Glutamatergic neuron (in vitro differentiated cells): ENCODE data around the gene SIGLEC12. TPM values are rescaled to one million over a fixed set of nuclear protein-coding genes. Genes with fewer than 3 reads are reported as not detected.

Source experiments
- DNase-seq: peaks from one replicate; pipeline ENCODE4 v3.0.0; 2022
- H3K27ac Mint-ChIP-seq: one replicate; pipeline ENCODE4 v1.8.0; 2020; ENCODE audit warnings: mild to moderate bottlenecking, mixed read lengths, inconsistent platforms; ENCODE audit not compliant: unreplicated experiment
- H3K27me3 Mint-ChIP-seq: one replicate; pipeline ENCODE4 v1.8.0; 2020; ENCODE audit warnings: mild to moderate bottlenecking, moderate library complexity, mixed read lengths, inconsistent platforms; ENCODE audit not compliant: unreplicated experiment
- H3K36me3 Mint-ChIP-seq: one replicate; pipeline ENCODE4 v1.8.0; 2020; ENCODE audit warnings: mild to moderate bottlenecking, mixed read lengths, inconsistent platforms; ENCODE audit not compliant: unreplicated experiment
- H3K4me1 Mint-ChIP-seq: one replicate; pipeline ENCODE4 v1.8.0; 2020; ENCODE audit warnings: mild to moderate bottlenecking, low read depth, mixed read lengths, inconsistent platforms; ENCODE audit not compliant: unreplicated experiment
- H3K4me3 Mint-ChIP-seq: one replicate; pipeline ENCODE4 v1.8.0; 2020; ENCODE audit warnings: mild to moderate bottlenecking, mixed read lengths, inconsistent platforms; ENCODE audit not compliant: unreplicated experiment
- H3K9me3 Mint-ChIP-seq: one replicate; pipeline ENCODE4 v1.8.0; 2020; ENCODE audit warnings: mild to moderate bottlenecking, moderate library complexity, mixed read lengths, inconsistent platforms; ENCODE audit not compliant: unreplicated experiment
- CTCF ChIP-seq: fragments of 200-600 bp; sonication (generic); IDR thresholded peaks from one replicate; pipeline ENCODE4 v1.5.0; 2021; ENCODE audit not compliant: partially characterized antibody, unreplicated experiment
- total RNA-seq: library from RNA; stranded (reverse); fragmentation: NEBNext Ultra II Directional; extraction: Animal tissue kit (Norgen Biotek cat#: 25700); gene quantifications from one replicate; pipeline ENCODE4 v1.2.1, GENCODE V29; 2021; ENCODE audit not compliant: unreplicated experiment

SIGLEC12 gene
- total RNA-seq, 1 donor from 2014 or later = not detected

GRCh38 chr19:51470966-51471365, 30.6 kb downstream of the SIGLEC12 start:
- H3K4me3 Mint-ChIP-seq = no peak overlapping the region
- no peaks in the 10 kb centered on the region for H3K36me3 Mint-ChIP-seq
- DNase-seq = no peak
- TF ChIP-seq CTCF = no peak
- H3K27ac Mint-ChIP-seq = no peak overlapping the region
- H3K4me1 Mint-ChIP-seq = no peaks in the 10 kb centered on the region
- peaks cover 3% of the 10 kb centered on the region for H3K27me3 Mint-ChIP-seq
- H3K9me3 Mint-ChIP-seq = peaks cover 2% of the 10 kb centered on the region

- TF ChIP-seq CTCF = no peak
- no peak overlapping the region for H3K27ac Mint-ChIP-seq
- no peak for DNase-seq
- H3K4me1 Mint-ChIP-seq = no peaks in the 10 kb centered on the region
- H3K4me3 Mint-ChIP-seq = no peak overlapping the region
- peaks cover 4% of the 10 kb centered on the region for H3K27me3 Mint-ChIP-seq
- H3K9me3 Mint-ChIP-seq = peaks cover 2% of the 10 kb centered on the region
- no peaks in the 10 kb centered on the region for H3K36me3 Mint-ChIP-seq
These were observed 32.0 kb downstream of the SIGLEC12 start for GRCh38 chr19:51469629-51470028.

- Mint-ChIP-seq H3K27me3 (peaks cover 5% of the 10 kb centered on the region), H3K9me3 (peaks cover 2% of the 10 kb centered on the region), H3K27ac (no peak overlapping the region), H3K4me1 (no peaks in the 10 kb centered on the region), H3K4me3 (no peak overlapping the region), H3K36me3 (no peaks in the 10 kb centered on the region)
- DNase-seq = no peak
- TF ChIP-seq CTCF = no peak
These were observed 32.4 kb downstream of the SIGLEC12 start for GRCh38 chr19:51469162-51469561.

GRCh38 chr19:51468545-51468920, 33.1 kb downstream of the SIGLEC12 start:
- no peak for TF ChIP-seq CTCF
- H3K9me3 Mint-ChIP-seq = peaks cover 2% of the 10 kb centered on the region
- DNase-seq = no peak
- no peak overlapping the region for H3K27ac Mint-ChIP-seq
- no peaks in the 10 kb centered on the region for H3K4me1 Mint-ChIP-seq
- no peaks in the 10 kb centered on the region for H3K36me3 Mint-ChIP-seq
- peaks cover 5% of the 10 kb centered on the region for H3K27me3 Mint-ChIP-seq
- H3K4me3 Mint-ChIP-seq = no peak overlapping the region

GRCh38 chr19:51467864-51468544, 33.6 kb downstream of the SIGLEC12 start:
- Mint-ChIP-seq H3K4me1 (no peaks in the 10 kb centered on the region), H3K27ac (no peak overlapping the region), H3K4me3 (no peak overlapping the region), H3K27me3 (peaks cover 5% of the 10 kb centered on the region), H3K36me3 (no peaks in the 10 kb centered on the region), H3K9me3 (peaks cover 2% of the 10 kb centered on the region)
- TF ChIP-seq CTCF = no peak
- DNase-seq = no peak
